Middle frontal gyrus (tissue), 1 donor: ENCODE data around the gene MYO1E.
A peak's percentile ranks its signal among the peaks of the same experiment; 100 is the strongest.
"Not testable (repeated sequence)": the region's sequence is repeated elsewhere in the genome, so short reads cannot be mapped to it uniquely, and the experiment has no call there.

Experiments used
- DNase-seq: peaks from one replicate; pipeline ENCODE4 v3.0.0-alpha.2; 2015; ENCODE audit warnings: low spot score; ENCODE audit errors: extremely low spot score

The MYO1E gene

DNA sequence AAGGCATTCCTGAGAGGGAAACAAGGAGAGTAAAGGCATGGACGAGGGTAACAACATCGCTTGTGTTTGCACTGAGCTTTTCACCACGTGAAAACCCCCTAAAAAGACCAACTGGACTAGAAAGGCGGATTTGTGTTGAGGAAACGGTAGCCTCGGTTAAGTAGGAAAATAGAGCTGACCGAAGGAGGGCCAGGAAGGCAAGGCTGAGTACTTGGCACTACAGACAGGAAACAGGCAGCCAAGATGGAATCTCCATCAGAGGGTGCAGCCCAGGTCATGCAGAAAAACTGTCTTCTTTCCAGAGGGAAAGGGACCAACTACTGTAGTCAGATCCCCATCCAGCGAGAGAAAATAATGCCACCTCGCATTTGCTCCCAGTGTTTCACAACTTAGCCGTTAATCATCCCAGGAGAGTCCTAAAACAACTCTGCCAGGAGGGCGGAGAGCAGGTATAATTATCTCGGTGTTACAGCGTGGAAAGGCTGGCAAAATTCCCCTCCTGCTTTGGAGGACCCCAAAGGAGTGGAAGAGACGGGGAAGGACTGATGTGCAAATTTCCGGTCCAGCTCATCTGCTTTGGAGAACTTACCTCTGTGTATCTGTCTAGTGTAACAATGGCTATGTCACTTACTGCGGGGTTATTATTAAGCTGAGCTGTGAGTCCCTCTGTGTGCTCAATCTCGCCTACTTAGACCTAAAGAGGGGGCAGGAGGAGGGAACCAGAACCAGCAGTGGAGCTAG, 77.2 kb downstream of the MYO1E start:
- no peak for DNase-seq

GRCh38 chr15:59294574-59295260, 78.0 kb downstream of the MYO1E start:
- no peak for DNase-seq

DNA sequence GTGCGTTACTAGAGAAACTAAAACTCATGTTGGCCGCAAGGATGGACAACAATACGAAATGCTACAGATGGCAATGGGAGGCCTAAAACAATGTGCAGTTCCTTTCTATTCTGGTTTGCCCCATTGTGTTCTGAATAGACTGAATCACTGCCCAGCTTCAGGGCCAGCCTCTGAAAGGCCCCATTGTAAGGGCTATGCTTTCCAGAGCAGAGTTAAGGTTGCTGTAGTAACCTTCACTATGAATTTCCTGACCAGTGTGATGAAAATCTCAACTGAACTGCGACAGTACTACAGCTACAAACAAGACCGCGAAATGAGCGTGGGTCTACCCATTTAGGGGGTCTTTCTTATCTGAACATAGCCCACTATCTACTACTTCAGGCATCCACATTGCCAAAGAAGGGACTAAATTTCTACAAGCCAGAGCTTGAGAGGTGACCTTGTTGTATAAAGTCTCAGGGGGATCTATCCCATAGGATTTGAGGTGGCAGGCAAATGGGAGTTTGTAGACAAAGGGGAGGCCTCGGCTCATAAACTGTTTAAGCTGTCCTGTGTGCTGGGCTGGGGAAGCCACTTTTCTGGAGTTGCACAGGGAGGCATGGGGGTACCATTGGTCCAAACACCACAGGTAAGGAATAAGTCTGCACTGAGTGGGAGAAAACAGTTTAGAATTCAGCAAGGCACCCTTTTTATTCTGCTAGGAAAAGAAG, 80.1 kb downstream of the MYO1E start:
- peak; percentile 79 for DNase-seq

DNA sequence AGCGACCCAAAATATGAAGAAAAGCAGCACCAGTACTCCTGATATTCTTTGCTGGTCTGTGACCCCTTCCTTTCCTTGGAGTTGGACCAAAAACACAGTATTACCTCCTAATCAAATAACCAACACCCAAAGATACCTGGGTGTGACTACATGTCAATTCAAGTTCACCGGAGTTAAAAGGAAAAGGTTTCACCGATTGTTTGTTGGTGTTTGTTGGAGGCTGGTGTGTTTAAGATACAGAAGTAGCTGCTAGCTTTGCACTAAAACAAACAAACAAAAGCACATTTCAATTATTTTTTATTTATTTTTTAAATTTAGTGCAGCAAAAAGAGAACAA, 81.5 kb downstream of the MYO1E start:
- DNase-seq, result no peak

- no peak for DNase-seq
Observed at GRCh38 chr15:59290295-59291212, 82.1 kb downstream of the MYO1E start.

DNA sequence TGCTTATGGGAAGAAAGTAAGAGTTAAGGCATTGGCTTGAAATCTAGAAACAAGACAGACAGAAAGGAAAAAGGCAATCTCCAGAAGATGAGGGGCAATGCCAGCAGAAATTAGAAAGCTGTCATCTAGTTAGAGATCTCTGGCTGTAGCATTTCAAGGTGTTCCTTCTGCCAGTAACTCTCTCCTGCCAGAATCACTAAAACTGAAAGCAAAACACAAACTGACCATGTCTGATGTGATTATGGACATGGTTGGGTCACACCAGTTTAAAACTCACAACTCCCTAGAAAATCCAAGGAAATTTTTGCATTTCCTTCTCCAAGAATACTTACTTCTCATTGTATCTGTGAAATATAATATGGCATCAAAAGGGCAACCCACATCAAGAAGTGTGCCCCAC, 83.1 kb downstream of the MYO1E start:
- DNase-seq, result no peak

DNA sequence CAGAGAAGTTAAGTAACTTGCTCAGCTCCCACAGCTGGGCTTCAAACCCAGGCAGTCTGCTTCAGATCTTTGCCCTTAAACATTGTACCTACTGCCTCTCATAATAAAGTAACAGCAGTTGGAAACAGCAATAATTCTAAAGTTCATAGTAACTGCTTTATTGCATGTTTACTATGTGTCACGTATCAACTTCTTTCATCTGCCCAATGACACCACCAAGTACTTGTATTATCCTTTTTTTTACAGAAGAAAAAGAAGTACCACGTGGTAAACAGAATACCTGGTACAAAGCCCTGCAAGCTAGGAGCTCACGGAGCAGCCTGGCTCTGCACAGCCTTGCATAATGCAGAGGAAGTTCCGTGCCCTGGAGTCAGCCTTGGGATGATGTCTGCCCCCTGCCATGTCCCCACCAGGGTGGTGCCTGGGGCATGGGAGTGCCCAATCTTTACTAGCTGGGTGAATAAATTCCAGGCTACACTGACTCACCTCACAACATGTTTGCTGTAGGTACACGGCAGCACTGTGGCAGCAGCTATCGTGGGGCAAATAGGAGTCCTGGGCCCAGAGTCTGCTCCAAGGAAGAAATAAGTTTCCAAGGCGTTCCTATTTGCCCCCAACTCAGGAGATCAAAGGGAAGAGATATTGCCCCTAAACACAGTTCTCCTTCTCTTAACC, 88.8 kb downstream of the MYO1E start:
- DNase-seq, result no peak

GRCh38 chr15:59282515-59283337, 89.9 kb downstream of the MYO1E start:
- DNase-seq, result no peak

DNA sequence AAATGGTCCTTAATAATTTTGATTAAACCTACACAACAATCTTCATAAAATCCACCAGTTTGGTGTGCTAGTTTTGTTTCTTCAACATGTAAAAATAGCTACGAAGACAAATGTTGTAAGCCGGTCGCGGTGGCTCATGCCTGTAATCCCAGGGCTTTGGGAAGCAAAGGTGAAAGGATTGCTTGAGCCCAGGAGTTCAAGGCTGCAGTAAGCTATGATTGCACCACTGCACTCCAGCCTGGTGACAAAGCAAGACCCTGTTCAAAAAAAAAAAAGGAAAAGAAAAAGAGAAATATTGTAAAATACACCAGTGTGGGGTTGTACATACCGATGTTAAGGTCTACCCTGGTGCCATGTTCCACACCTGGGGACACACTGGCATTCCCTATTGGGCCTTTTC, 91.0 kb downstream of the MYO1E start:
- no peak for DNase-seq

- DNase-seq, result no peak
Observed at GRCh38 chr15:59280855-59281254, 91.8 kb downstream of the MYO1E start.

DNA sequence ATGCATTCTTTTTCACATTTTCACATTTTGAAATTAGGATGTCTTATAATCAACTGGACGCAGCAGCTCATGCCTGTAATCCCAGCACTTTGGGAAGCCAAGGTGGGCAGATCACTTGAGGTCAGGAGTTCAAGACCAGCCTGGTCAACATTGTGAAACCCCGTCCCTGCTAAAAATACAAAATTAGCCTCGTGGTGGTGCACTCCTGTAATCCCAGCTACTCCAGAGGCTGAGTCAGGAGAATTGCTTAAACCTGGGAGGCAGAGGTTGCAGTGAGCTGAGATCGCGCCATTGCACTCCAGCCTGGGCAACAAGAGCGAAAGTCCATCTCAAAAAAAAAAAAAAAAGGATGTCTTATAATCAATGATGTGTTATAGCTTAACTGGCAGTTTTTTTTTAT, 92.4 kb downstream of the MYO1E start:
- DNase-seq, result not testable (repeated sequence)

DNA sequence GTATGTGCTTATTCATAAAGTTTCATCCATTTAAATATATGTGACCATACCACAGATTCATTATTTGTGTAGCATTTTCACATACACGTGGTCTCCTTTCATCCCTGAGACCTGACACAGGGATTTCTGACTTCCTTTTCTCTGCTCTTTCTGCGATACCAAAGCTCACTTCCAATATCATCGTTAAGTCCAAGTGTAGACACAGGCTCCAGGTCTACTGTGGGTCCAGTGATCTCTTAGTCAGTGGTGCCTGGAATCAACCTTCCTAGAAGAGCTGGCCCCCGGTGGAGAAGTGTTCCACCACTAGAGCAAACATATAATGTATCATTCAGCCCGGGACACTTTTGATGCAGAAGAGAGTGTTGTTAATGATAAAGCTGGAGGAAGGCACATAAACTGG, 93.6 kb downstream of the MYO1E start:
- DNase-seq, result no peak

- DNase-seq, result no peak
Observed at GRCh38 chr15:59278120-59278519, 94.6 kb downstream of the MYO1E start.

DNA sequence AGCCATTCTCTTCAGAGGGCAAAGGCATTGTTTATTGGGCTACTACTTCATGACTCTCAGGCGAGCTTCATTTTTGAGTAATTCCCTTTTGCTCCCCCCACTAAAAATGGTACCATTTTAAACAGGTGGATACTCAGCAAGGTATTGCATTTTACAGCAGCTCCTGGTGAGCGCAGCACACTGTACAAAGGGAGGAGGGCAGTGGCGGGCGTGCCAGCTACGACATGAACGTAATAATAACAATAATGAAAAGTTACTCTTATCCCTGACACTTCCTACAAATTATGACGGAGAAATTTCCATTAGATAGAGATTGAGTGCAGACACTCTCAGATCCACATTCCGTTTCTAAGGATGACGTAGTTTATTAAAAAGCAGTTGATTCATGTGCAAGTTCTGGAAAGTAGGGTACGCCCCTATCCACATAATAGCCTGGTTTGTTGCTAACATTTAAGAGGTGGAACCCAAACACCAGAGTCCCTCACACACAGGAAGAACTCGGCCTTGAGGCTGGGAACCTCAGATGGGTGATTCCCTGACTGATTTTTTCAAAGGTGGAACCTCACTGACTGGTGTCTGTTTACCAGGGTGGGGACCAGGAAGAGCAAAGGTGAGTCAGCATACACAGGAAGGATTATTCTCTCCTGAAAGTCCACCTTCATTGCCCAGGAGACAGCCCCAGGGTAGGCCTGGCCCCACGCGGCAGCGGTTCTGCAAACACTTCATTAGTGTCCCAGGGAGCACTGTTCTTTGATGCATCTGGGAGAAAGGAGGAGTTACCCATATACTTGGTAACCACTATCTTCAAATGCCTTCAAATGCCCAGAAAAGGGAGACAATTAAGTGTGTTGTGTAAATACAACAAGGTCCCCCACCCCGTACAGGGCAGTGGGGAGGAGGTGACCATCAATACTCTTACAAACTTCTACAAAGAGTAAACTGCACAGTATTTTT, 96.2 kb downstream of the MYO1E start:
- DNase-seq, result no peak

GRCh38 chr15:59274126-59274970, 98.3 kb downstream of the MYO1E start:
- no peak for DNase-seq

DNA sequence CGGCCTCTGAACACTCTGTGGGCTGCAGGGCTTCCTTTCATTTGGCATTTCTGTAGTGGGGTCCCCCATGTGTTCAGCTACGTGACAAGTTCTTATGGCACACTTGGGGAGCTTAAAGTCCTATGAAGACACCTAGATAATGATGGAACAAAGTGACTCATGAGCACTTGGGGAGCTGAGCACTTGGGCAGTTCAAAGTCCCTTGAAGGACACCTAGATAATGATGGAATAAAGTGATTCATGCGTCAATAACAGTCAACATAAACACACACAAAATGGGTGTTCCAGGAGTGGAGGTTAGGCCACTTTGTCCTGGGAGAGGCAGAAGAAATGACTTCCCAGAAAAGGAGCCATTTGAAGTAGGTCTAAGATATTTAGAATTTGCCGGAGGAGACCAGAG, 99.4 kb downstream of the MYO1E start:
- DNase-seq, result no peak

GRCh38 chr15:59271595-59272201, 101.0 kb downstream of the MYO1E start:
- no peak for DNase-seq
